Karpas-422 (cell line): ENCODE measurements around the gene PWP1. TPM values are rescaled to one million over a fixed set of nuclear protein-coding genes. Genes with fewer than 3 reads are reported as not detected.
A peak's percentile ranks its signal among the peaks of the same experiment; 100 is the strongest.

Experiments
- DNase-seq: peaks from one replicate; pipeline ENCODE4 v3.0.0-alpha.2; 2015
- H2AFZ ChIP-seq: fragments of 200-600 bp; sonication (generic); 2 replicates; pipeline ENCODE4 v1.6.1; 2014; ENCODE audit warnings: antibody characterized with exemption, low read length, mixed read lengths
- H3K27ac ChIP-seq: fragments of 200-600 bp; sonication (generic); 2 replicates; pipeline ENCODE4 v1.5.1; 2014; ENCODE audit warnings: mild to moderate bottlenecking, low read length, moderate library complexity
- H3K27me3 ChIP-seq: fragments of 200-600 bp; sonication (generic); 2 replicates; pipeline ENCODE4 v1.6.1; 2014; ENCODE audit warnings: low read length, mixed read lengths
- H3K36me3 ChIP-seq: fragments of 200-600 bp; sonication (generic); 2 replicates; pipeline ENCODE4 v1.6.1; 2014; ENCODE audit warnings: low read length, mixed read lengths; ENCODE audit not compliant: insufficient read depth
- H3K4me1 ChIP-seq: fragments of 200-600 bp; sonication (generic); 2 replicates; pipeline ENCODE4 v1.6.1; 2014; ENCODE audit warnings: mild to moderate bottlenecking, low read length, mixed read lengths
- H3K4me2 ChIP-seq: fragments of 200-600 bp; sonication (generic); 2 replicates; pipeline ENCODE4 v1.6.1; 2014; ENCODE audit warnings: low read length, low read depth, mild to moderate bottlenecking; ENCODE audit not compliant: poor library complexity, severe bottlenecking
- H3K4me3 ChIP-seq: fragments of 200-600 bp; sonication (generic); 2 replicates; pipeline ENCODE4 v1.5.1; 2014; ENCODE audit warnings: mild to moderate bottlenecking, antibody characterized with exemption, low read length, mixed read lengths
- H3K79me2 ChIP-seq: fragments of 200-600 bp; sonication (generic); 2 replicates; pipeline ENCODE4 v1.6.1; 2014; ENCODE audit warnings: mild to moderate bottlenecking, low read length, mixed read lengths
- H3K9ac ChIP-seq: fragments of 200-600 bp; sonication (generic); 2 replicates; pipeline ENCODE4 v1.6.0; 2014; ENCODE audit warnings: low read length
- H3K9me2 ChIP-seq: fragments of 200-600 bp; sonication (generic), shearing (Covaris generic); replicated peaks from 2 replicates; pipeline ENCODE4 v1.6.0; 2014; ENCODE audit warnings: mild to moderate bottlenecking, low read length, moderate library complexity; ENCODE audit not compliant: insufficient read depth
- H3K9me3 ChIP-seq: fragments of 300-700, 200-600 bp; sonication (generic); 2 replicates; pipeline ENCODE4 v1.6.1; 2014; ENCODE audit warnings: low read length, mixed read lengths
- H4K20me1 ChIP-seq: fragments of 200-600 bp; sonication (generic); 2 replicates; pipeline ENCODE4 v1.6.1; 2014; ENCODE audit warnings: mild to moderate bottlenecking, antibody characterized with exemption, low read length, low read depth; ENCODE audit not compliant: insufficient read depth
- total RNA-seq: library from RNA; depleted of rRNA; stranded (reverse); fragments of >200 nt; shearing (Covaris generic); gene quantifications from 2 replicates; pipeline ENCODE4 v1.2.3, GENCODE V29; 2014; ENCODE audit warnings: low replicate concordance

PWP1 gene
- total RNA-seq, 1 experiment from 2014 or later: 37.4 TPM

DNA sequence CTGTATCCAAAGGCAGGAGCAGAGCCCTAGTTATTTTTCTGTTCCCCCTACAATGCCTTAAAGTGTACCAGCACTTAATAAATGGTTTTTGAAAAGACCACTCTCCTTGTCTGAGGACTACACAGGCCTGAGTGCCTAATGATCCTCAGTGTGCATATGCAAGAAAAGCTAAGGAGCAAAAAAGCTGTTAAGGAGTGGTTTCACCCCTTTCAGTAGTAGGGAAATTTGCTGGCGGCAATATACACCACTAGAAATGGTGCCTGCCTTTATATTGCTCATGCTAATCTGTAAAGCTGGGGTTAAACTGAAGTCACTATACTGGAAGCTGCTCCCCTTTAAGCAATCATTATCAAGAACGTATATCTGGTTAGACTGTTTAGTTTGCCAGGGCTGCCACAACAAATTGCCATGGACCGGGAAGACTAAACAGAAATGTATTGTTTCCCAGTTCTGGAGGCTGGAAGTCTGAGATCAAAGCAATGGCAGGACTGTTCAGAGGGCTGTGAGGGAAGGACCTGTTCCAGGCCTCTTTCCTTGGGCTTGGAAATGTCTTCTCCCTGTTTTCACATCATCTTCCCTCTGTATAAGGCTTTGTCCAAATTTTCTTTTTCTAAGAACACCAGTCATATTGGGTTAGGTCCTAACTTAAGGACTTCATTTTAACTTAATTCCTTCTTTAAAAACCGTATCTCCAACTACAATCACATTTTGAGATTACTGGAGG is 45.2 kb downstream of the PWP1 start:
- no peak overlapping the region for H2AFZ ChIP-seq

GRCh38 chr12:107731366-107731765 is 45.8 kb downstream of the PWP1 start:
- Histone ChIP-seq H3K79me2 (peaks cover under 1% of the 10 kb centered on the region; the same call in 1 of the 2 replicates), H3K27ac (no peak overlapping the region), H3K36me3 (peaks cover 30% of the 10 kb centered on the region), H3K27me3 (no peaks in the 10 kb centered on the region), H3K9me3 (no peaks in the 10 kb centered on the region), H3K4me1 (no peaks in the 10 kb centered on the region), H3K9me2 (no peaks in the 10 kb centered on the region), H4K20me1 (no peaks in the 10 kb centered on the region), H3K9ac (no peak overlapping the region), H3K4me3 (no peak overlapping the region), H3K4me2 (no peak overlapping the region), H2AFZ (no peak overlapping the region)
- DNase-seq: no peak

More for the DNA sequence above, 45.2 kb downstream of the PWP1 start:
- H3K9ac ChIP-seq: no peak overlapping the region
- H3K9me3 ChIP-seq: no peaks in the 10 kb centered on the region
- H3K9me2 ChIP-seq: no peaks in the 10 kb centered on the region
- H3K4me3 ChIP-seq: no peak overlapping the region
- no peak for DNase-seq
- no peak overlapping the region for H3K27ac ChIP-seq
- no peak overlapping the region for H3K4me2 ChIP-seq
- H3K36me3 ChIP-seq: peaks cover 24% of the 10 kb centered on the region
- H4K20me1 ChIP-seq: no peaks in the 10 kb centered on the region
- no peaks in the 10 kb centered on the region for H3K79me2 ChIP-seq
- H3K4me1 ChIP-seq: no peaks in the 10 kb centered on the region
- no peaks in the 10 kb centered on the region for H3K27me3 ChIP-seq

DNA sequence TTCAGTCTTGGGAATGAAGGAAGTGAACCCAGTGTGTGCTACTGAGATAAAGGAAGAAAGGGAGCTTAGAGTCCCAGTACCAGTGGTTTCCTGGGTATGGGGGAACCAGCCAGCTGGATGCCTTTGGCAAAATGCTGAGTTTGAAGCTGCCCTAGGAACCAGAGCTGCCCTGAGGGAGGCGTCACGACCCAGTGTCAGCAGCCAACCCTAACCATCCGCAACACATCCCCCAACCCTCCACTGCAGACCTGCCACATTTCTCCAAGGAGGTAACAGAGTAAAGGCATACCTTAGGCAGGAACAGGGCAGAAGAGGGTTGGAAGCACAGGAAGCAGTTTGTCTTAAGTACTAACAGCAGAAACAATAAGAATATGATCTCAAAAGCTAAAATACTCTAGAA is 46.8 kb downstream of the PWP1 start:
- no peaks in the 10 kb centered on the region for H4K20me1 ChIP-seq

DNA sequence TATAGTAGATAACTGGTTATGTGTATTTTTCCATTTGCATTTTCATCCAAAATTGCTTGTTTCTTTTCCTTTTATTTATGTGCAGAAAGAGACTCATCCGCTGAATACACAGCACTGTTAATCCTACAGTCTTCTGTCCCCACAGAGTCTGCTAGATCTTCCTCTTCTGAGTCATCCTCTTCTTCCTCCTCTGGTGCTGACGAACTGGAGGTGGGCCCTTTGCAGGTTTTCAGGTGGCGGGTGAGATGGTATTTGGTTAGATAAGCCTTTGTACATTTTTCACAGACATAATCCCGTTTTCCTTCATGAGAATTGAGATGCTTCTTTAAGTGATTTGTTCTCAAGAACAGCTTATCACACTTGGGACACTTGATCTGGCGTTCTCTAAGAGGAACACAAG is 48.5 kb downstream of the PWP1 start:
- H3K9me2 ChIP-seq: no peaks in the 10 kb centered on the region
- H2AFZ ChIP-seq: no peak overlapping the region
- peaks cover 51% of the 10 kb centered on the region for H3K36me3 ChIP-seq
- no peaks in the 10 kb centered on the region for H4K20me1 ChIP-seq
- H3K79me2 ChIP-seq: peaks cover 12% of the 10 kb centered on the region
- no peak for DNase-seq
- peaks cover 19% of the 10 kb centered on the region for H3K4me1 ChIP-seq
- no peaks in the 10 kb centered on the region for H3K27me3 ChIP-seq
- H3K4me3 ChIP-seq: no peak overlapping the region
- no peak overlapping the region for H3K27ac ChIP-seq
- no peak overlapping the region for H3K4me2 ChIP-seq
- H3K9me3 ChIP-seq: no peaks in the 10 kb centered on the region
- H3K9ac ChIP-seq: no peak overlapping the region

More for the DNA sequence above, 46.8 kb downstream of the PWP1 start:
- Histone ChIP-seq H3K9me3 (no peaks in the 10 kb centered on the region), H3K27ac (no peak overlapping the region), H3K27me3 (no peaks in the 10 kb centered on the region), H3K4me1 (peaks cover 8% of the 10 kb centered on the region), H3K9ac (no peak overlapping the region), H3K79me2 (peaks cover 6% of the 10 kb centered on the region; the same call in 1 of the 2 replicates), H2AFZ (no peak overlapping the region), H3K4me2 (no peak overlapping the region), H3K36me3 (peaks cover 35% of the 10 kb centered on the region), H3K4me3 (no peak overlapping the region), H3K9me2 (no peaks in the 10 kb centered on the region)
- DNase-seq: no peak

GRCh38 chr12:107735763-107736162 is 50.2 kb downstream of the PWP1 start:
- peaks cover 17% of the 10 kb centered on the region for H3K79me2 ChIP-seq
- no peak overlapping the region for H3K27ac ChIP-seq

GRCh38 chr12:107736914-107737313 is 51.3 kb downstream of the PWP1 start:
- no peak overlapping the region for H3K9ac ChIP-seq
- DNase-seq: peak; percentile 79
- no peaks in the 10 kb centered on the region for H3K9me3 ChIP-seq
- 0 out of 2 replicates have a peak, but pooled peaks cover 3% of the 10 kb centered on the region for H4K20me1 ChIP-seq
- no peak overlapping the region for H3K4me3 ChIP-seq
- no peak overlapping the region for H3K27ac ChIP-seq
- peaks cover 78% of the 10 kb centered on the region for H3K36me3 ChIP-seq
- no peak overlapping the region for H3K4me2 ChIP-seq
- peaks cover 19% of the 10 kb centered on the region for H3K4me1 ChIP-seq
- H3K9me2 ChIP-seq: no peaks in the 10 kb centered on the region
- no peaks in the 10 kb centered on the region for H3K27me3 ChIP-seq
- no peak overlapping the region for H2AFZ ChIP-seq
- H3K79me2 ChIP-seq: peaks cover 18% of the 10 kb centered on the region

More at GRCh38 chr12:107735763-107736162, 50.2 kb downstream of the PWP1 start:
- no peak overlapping the region for H2AFZ ChIP-seq
- no peak for DNase-seq
- no peak overlapping the region for H3K4me2 ChIP-seq
- no peak overlapping the region for H3K4me3 ChIP-seq
- H3K27me3 ChIP-seq: no peaks in the 10 kb centered on the region
- no peaks in the 10 kb centered on the region for H3K9me3 ChIP-seq
- no peaks in the 10 kb centered on the region for H4K20me1 ChIP-seq
- H3K36me3 ChIP-seq: peaks cover 66% of the 10 kb centered on the region
- H3K4me1 ChIP-seq: peaks cover 19% of the 10 kb centered on the region
- no peak overlapping the region for H3K9ac ChIP-seq
- no peaks in the 10 kb centered on the region for H3K9me2 ChIP-seq

- Histone ChIP-seq H3K4me2 (no peak overlapping the region), H3K9ac (no peak overlapping the region), H3K36me3 (peaks cover 57% of the 10 kb centered on the region), H4K20me1 (no peaks in the 10 kb centered on the region), H3K27ac (no peak overlapping the region), H3K9me3 (no peaks in the 10 kb centered on the region), H3K9me2 (no peaks in the 10 kb centered on the region), H3K27me3 (no peaks in the 10 kb centered on the region), H2AFZ (no peak overlapping the region), H3K4me3 (no peak overlapping the region), H3K79me2 (peaks cover 52% of the 10 kb centered on the region), H3K4me1 (no peaks in the 10 kb centered on the region)
- no peak for DNase-seq
Observed at GRCh38 chr12:107748472-107748871, 62.9 kb downstream of the PWP1 start.

- Histone ChIP-seq H3K9me3 (no peaks in the 10 kb centered on the region), H4K20me1 (no peaks in the 10 kb centered on the region), H3K4me2 (no peak overlapping the region), H3K27me3 (no peaks in the 10 kb centered on the region), H3K4me1 (no peaks in the 10 kb centered on the region), H3K9ac (no peak overlapping the region), H3K9me2 (no peaks in the 10 kb centered on the region), H3K36me3 (peaks cover 59% of the 10 kb centered on the region), H3K4me3 (no peak overlapping the region), H2AFZ (no peak overlapping the region), H3K27ac (no peak overlapping the region), H3K79me2 (peaks cover 55% of the 10 kb centered on the region)
- DNase-seq: no peak
Observed at GRCh38 chr12:107749083-107749482, 63.5 kb downstream of the PWP1 start.
